WI38 (cell line): ENCODE results near the gene ANXA2.

ENCODE experiments used
- H3K4me3 ChIP-seq: 2 replicates; pipeline ENCODE4 v1.5.1; 2011; ENCODE audit warnings: low read depth, mild to moderate bottlenecking, control low read depth, low read length
- TF ChIP-seq, protein P1 (sequence below): IDR thresholded peaks from 2 replicates; pipeline ENCODE4 v1.5.1; 2012; ENCODE audit warnings: low read depth, mild to moderate bottlenecking, control low read depth, low read length

ANXA2 gene

DNA sequence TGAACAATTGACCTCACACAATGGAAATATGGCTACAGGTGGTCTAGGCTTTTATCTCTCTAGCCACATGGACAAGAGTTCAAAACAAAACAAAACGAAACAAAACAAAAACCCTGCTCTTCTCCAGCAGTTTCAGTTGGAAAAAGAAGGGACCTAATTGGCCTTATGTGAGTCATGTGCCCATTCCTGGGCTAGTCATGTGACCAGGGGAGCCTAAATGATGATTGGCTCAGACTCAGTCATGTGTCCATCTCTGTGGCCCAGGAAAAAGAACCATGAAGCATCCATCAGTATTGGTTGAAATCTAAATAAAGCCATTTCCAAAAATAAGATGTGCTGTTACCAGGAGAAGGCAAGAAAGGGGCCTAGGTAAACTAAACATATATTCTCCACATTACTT, 96.8 kb downstream of the ANXA2 start:
- TF ChIP-seq, protein P1, sequence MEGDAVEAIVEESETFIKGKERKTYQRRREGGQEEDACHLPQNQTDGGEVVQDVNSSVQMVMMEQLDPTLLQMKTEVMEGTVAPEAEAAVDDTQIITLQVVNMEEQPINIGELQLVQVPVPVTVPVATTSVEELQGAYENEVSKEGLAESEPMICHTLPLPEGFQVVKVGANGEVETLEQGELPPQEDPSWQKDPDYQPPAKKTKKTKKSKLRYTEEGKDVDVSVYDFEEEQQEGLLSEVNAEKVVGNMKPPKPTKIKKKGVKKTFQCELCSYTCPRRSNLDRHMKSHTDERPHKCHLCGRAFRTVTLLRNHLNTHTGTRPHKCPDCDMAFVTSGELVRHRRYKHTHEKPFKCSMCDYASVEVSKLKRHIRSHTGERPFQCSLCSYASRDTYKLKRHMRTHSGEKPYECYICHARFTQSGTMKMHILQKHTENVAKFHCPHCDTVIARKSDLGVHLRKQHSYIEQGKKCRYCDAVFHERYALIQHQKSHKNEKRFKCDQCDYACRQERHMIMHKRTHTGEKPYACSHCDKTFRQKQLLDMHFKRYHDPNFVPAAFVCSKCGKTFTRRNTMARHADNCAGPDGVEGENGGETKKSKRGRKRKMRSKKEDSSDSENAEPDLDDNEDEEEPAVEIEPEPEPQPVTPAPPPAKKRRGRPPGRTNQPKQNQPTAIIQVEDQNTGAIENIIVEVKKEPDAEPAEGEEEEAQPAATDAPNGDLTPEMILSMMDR: no peak
- H3K4me3 ChIP-seq: no peak overlapping the region

- TF ChIP-seq, protein P1: no peak
- no peak overlapping the region for H3K4me3 ChIP-seq
Observed at GRCh38 chr15:60299452-60300047, 98.2 kb downstream of the ANXA2 start.
